GM10248 (cell line): ENCODE measurements around the gene INTS14.
"Not testable (repeated sequence)": the region's sequence is repeated elsewhere in the genome, so short reads cannot be mapped to it uniquely, and the experiment has no call there.

ENCODE experiments used
- CTCF ChIA-PET: fragments of 300-600 bp; sonication (Branson Sonifier 250); formaldehyde crosslinking; extraction: SDS; loops from one replicate; lab custom pipeline; 2021; ENCODE audit warnings: antibody characterized with exemption; lab: Yijun Ruan, JAX
- POLR2A ChIA-PET: fragments of 350-650 bp; sonication (Branson Sonifier 250); formaldehyde crosslinking; extraction: SDS; loops from one replicate; lab custom pipeline; 2020; ENCODE audit warnings: antibody characterized with exemption; lab: Yijun Ruan, JAX
- DNase-seq: peaks from one replicate; pipeline ENCODE4 v3.0.0; 2012; ENCODE audit errors: extremely low spot score
- CTCF ChIP-seq: IDR thresholded peaks from 2 replicates; pipeline ENCODE4 v1.5.1; 2012; ENCODE audit warnings: mild to moderate bottlenecking, low read depth; ENCODE audit errors: extremely low read depth, missing control alignments, control extremely low read depth

Gene INTS14

DNA sequence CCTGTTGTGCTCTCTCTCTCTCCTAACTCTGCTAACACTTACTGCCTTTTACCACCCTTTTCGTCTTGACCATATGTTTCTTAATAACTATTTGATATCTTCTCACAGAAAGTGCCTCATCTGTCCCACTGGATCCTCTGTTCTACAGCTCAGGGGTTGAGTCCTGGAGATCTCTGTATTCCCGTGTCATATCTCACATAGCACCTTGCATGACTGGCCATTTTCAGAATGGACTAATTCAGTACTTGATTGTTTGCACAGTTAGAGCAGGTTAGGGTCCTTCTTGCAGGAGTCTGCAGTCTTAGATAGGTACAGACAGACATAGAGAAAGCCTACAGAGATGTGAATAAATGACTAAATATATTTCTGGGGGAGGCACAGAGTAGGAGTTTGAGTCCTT lies 59.7 kb downstream of the INTS14 start:
- ChIA-PET POLR2A (no interaction called here), CTCF (no interaction called here)
- no peak for DNase-seq
- no peak for TF ChIP-seq CTCF

DNA sequence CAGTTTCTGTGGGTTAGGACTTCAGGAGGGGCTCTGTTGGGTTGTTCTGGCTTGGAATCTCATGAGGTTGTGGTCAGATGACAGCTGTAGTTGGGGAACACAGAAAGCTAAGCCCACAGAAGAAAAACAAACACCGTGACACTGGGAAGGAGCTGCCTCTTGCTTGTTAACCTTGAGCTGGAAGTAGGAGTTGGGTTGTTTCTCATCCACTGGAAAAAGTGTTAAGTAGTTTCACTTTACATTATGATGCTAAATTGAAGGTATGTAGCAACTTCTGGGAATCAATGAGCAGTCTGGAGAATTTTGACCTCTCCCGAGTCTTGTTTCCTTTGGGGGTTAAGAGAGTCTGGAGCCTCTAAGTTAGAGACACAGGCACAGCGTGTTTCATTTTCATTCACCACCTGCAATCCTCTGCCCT lies 60.2 kb downstream of the INTS14 start:
- no peak for TF ChIP-seq CTCF
- DNase-seq, result no peak
- ChIA-PET POLR2A (no interaction called here), CTCF (interaction anchor here (1.5 to 2.7 kb wide), 3 partner anchors 11 to 319 kb away, joined by 3 to 12 read pairs (median 5); partner anchors contain the start of gene RAB11A)

DNA sequence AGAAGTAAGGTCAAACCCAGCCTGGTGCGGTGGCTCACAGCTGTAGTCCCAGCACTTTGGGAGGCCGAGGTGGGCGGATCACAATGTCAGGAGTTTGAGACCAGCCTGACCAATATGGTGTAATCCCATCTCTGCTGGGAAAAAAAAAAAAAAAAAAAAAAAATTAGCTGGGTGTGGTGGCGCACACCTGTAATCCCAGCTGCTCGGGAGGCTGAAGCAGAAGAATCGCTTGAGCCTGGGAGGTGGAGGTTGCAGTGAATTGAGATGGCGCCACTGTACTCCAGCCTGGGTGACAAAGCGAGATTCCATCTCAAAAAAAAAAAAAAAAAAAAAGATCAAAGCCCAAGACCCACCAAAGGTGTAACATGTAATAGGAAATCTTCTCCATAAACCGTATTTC lies 61.6 kb downstream of the INTS14 start:
- CTCF ChIA-PET, result interaction anchor here (0.8 to 2.7 kb wide), 7 partner anchors 9 to 320 kb away, joined by 3 to 12 read pairs (median 4); partner anchors contain the start of gene RAB11A
- POLR2A ChIA-PET, result interaction anchor here (0.7 kb wide), 1 partner anchor 10 kb away, joined by 6 read pairs; no protein-coding TSS in a partner anchor
- not testable (repeated sequence) for DNase-seq

GRCh38 chr15:65547841-65548240 lies 63.1 kb downstream of the INTS14 start:
- TF ChIP-seq CTCF, result no peak
- DNase-seq, result no peak
- ChIA-PET POLR2A (no interaction called here), CTCF (no interaction called here)

DNA sequence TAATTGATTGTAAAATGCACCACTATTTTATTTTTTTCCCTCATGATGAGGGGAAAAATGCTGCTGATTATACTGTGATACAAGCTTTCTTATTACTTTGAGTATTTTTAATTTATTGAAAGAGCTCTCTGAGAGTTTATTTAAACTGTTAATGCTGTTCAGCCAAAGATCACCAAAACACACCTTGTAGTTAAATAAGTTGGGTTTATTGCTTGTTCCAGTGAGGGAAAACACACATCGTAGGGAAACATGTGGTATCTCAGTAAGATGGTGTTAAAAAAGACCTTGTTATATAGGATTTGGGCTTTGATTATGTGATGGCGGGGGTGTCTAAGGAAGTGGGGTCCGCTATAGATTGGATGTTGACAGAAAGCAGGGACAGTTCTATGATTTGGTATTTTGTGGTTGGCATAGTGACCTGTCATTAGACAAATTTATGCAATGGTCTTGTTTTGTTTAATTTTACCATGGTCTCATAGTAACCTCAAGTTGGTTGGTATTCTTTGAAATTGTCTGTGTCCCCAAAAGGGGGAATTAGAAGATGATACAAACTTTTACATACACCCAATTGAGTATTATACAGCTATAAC lies 69.6 kb downstream of the INTS14 start:
- ChIA-PET CTCF (interaction anchor here (1.1 kb wide), 1 partner anchor 25 kb away, joined by 3 read pairs; no protein-coding TSS in a partner anchor), POLR2A (interaction anchor here (0.7 kb wide), 1 partner anchor 37 kb away, joined by 3 read pairs; no protein-coding TSS in a partner anchor)
- DNase-seq, result no peak
- TF ChIP-seq CTCF, result no peak

GRCh38 chr15:65540314-65540713 lies 70.6 kb downstream of the INTS14 start:
- CTCF ChIA-PET, result interaction anchor here (1.5 kb wide), 1 partner anchor 9 kb away, joined by 6 read pairs; the partner anchor contains the start of gene HACD3
- DNase-seq, result no peak
- POLR2A ChIA-PET, result no interaction called here
- no peak for TF ChIP-seq CTCF

DNA sequence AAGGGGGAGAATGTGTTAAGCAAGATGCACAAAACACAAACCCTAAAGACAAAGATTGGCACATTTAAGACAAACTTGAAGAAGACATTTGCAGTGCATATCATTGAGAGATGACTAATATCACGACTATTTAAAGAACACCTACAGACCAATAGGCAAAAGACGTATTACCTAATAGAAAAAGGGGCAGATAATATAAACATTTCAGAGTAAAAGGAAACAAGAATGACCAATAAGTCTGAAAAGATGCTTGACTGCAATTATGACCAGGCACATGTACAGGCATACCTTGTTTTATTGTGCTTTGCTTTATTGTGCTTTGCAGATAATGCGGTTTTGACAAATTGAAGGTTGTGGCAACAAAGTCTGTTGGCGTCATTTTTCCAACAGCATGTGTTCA lies 75.7 kb downstream of the INTS14 start:
- ChIA-PET CTCF (no interaction called here), POLR2A (no interaction called here)
- DNase-seq, result no peak
- TF ChIP-seq CTCF, result no peak
